ENCODE results near the gene KLLN. TPM values are rescaled to one million over a fixed set of nuclear protein-coding genes. Genes with fewer than 3 reads are reported as not detected.
"Not testable (repeated sequence)": the region's sequence is repeated elsewhere in the genome, so short reads cannot be mapped to it uniquely, and the experiment has no call there.

Gene KLLN
- total RNA-seq, 1 experiment from 2014 or later: 0.92 TPM

DNA sequence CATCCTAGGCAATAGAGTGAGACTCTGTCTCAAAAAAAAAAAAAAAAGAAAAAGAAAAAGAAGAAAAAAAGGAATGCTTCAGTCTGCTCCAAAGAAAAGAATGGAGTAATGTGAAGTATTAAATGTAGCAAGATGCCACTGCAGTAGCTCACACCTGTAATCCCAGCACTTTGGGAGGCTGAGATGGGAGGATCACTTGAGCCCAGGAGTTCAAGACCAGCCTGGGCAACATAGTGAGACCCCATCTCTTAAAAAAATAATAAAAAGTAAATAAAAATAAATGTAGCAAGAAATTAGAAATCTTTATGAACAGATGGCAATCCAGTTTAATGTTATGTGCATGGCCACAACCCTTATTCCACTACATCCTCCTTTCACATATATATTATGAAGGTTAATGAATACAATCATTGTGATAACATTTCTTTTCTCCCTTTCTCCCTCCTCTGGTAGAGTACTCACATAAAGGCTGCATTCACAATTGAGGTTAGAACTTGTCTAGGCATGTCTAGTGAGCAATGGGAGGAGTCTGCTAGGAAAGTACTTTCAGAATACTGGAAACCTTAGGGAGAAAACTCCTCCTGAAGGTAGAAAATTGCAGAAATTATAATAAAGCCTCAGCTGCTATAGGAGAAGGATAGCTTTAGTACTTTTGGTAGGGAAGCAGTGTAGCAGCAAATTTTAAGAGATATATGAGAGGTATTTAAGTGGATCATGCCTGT, 20.4 kb downstream of the KLLN start:
- DNase-seq (ENCODE audit: low read depth): peak; percentile 83

DNA sequence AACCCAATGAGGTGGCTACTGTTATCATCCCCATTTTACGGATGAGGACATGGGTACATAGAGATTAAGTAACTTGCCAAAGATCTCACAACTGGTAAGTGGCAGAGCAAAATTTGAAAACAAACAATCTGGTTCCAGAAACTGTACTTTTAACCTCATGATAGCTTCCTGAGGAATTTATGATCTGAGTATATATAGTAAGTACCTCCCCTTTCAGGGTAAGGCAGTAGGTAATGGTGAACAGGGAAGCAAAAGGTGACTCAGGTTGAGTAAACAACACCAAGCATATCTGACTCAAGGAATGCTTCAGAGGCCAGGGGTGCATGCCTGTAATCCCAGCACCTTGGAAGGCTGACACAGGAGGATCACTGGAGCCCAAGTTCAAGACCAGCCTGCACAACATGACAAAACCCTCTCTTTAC, 21.1 kb downstream of the KLLN start:
- DNase-seq (ENCODE audit: low read depth): no peak

DNA sequence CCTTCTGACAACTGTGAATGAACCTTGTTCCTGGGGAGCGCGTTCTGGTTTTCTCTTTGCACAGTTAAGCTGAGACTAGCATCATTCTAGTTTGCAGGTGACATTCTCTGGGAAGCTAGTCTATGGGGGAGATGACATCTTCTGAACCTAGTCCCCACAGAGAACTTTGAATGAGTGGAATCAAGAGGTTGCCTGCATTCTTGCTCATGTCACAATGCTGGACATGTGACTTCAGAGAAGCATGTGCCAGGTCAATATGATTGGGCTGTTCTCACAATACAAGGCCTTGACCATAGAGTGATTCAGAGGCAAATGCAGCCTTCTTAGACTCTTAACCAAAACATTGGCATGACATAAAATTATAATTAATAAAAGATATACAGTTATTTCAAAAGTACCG, 22.1 kb downstream of the KLLN start:
- DNase-seq (ENCODE audit: low read depth): no peak

DNA sequence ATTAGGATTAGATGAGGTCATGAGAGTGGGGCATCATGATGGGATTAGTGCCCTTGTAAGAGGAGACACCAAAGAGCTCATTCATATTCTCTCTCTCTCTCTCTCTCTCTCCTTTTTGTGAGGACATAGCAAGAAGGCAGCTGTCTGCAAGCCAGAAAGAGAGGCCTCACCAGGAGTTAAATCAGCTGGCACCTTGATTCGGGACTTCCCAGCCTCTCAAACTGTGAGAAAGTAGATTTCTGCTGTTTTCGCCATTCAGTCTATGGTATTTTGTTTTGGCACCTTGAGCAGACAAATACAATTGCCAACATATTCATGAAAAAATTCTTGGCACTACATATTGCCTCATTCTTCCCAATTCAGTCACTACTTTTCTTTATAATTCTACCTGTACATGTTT, 24.7 kb downstream of the KLLN start:
- DNase-seq (ENCODE audit: low read depth): no peak

DNA sequence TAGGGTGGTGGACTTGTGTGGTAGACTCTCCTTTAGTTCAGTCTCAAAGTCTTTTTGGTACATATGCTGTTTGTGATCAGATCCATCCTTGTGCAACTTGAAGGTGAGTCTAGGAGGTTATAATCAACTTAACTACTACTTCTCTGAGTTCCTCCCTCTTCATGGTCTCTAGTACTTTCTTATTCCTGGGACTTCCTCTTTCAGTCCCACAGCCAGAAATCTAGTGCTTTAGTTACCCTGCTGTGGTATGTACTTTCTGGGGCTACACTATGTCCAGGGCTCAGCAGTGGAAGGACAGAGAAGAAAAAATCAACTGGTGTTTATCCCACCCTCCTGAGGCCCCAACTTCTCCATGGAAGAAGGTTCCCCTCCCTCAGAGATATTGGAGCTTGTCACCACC, 25.9 kb downstream of the KLLN start:
- DNase-seq (ENCODE audit: low read depth): no peak

DNA sequence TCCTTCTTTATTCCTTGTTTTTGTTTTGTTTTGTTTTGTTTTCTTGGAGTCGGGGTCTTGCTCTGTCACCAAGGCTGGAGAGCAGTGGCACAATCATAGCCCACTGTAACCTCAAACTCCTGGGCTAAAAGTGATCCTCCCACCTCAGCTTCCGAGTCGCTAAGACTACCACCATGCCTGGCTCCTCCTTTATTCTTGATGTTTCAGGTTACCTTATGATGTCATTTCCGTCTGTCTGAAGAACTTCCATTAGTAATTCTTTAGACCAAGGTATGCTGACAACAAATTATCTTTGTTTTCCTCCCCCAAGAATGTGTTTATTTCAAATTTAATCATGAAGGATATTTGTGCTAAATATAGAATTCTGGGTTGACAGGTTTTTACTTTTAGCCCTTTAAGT, 27.2 kb downstream of the KLLN start:
- no peak for DNase-seq (ENCODE audit: low read depth)

DNA sequence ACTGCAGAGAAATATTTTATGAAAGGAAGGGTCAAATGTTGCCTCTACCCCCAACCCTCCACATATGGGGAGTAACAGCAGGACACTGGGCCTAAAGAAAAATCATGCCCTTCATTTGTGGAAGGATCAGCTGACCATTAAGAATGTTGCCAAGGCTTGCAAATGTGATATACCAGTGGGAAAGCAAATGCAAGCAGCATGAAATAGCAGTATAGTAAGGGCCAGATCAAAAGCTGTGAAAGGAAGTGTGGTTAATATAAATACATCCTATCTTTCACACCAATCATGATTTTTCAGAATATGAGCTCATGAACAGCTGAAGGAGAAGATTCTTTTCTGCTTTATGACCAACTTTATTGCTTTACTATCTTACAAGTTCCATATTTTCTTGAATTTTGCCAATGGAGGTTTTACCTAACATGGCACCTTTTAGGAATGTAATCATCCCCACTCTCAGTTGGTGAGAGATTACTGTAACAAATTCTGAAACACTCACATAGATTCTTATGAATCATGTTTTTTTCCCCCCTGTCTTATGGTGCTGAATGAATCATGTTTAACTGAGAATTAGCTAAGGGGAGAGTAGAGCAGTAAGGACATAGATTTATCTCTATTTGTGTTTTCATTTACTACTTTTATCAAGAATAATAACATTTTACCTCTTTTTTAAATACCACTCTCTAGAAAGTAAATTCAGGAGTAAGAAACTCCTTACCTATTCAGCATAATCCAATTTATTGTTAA, 33.2 kb downstream of the KLLN start:
- no peak for DNase-seq (ENCODE audit: low read depth)

DNA sequence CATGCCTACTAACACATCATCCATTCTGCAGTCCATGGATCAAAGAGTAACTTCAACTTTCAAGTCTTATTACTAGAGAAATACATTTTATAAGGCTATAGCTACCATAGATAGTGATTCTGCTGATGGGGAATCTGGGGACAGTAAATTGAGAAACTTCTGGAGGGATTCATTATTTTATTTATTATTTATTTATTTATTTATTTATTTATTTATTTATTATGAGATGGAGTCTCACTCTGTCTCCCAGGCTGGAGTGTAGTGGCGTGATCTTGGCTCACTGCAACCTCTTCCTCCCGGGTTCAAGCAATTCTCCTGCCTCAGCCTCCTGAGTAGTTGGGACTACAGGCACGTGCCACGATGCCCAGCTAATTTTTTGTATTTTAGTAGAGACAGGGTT, 34.3 kb downstream of the KLLN start:
- not testable (repeated sequence) for DNase-seq (ENCODE audit: low read depth)

DNA sequence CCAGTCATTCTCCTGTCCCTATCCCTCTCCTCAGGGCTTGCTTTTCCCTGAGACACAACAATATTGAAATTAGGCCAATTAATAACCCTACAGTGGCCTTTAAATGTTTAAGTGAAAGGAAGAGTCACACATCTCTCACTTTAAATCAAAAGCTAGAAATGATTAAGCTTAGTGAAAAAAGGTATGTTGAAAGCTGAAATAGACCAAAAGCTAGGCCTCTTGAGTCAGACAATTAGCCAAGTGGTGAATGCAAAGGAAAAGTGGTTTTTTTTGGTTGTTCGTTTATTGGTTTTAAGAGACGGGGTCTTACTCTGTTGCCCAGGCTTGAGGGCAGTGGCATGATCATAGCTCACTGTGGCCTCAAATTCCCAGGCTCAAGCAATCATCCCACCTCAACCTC, 35.7 kb downstream of the KLLN start:
- no peak for DNase-seq (ENCODE audit: low read depth)

DNA sequence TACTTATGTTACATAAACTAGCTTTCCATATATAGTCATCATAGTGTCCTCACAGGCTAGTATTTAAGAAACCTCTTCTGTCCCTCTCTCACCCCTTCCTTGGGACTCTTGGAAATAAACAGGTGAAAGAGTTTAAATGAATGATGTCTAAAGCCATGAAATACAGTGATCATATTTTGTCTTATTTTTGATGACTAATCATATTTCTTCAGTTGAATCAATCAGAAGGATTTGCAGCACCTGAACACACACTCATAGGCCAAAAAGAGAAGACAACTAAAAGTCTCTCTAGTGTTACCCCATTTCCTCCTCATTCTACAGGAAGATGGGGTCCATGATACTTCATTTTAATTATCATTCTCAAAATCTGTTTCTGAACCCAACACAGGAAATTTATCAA, 36.7 kb downstream of the KLLN start:
- no peak for DNase-seq (ENCODE audit: low read depth)

DNA sequence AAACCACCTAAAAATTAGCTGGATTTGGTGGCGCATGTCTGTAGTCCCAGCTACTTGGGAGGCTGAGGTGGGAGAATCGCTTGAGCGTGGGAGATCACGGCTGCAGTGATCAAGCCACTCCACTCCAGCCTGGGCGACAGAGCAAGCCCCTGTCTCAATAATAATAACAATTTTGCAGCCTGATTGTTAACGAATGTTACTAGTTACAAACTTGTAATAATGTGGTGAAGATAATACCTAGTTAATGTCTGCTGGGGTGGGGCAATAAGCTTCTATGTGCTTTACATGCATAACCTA, 44.1 kb downstream of the KLLN start:
- DNase-seq (ENCODE audit: low read depth): no peak

DNA sequence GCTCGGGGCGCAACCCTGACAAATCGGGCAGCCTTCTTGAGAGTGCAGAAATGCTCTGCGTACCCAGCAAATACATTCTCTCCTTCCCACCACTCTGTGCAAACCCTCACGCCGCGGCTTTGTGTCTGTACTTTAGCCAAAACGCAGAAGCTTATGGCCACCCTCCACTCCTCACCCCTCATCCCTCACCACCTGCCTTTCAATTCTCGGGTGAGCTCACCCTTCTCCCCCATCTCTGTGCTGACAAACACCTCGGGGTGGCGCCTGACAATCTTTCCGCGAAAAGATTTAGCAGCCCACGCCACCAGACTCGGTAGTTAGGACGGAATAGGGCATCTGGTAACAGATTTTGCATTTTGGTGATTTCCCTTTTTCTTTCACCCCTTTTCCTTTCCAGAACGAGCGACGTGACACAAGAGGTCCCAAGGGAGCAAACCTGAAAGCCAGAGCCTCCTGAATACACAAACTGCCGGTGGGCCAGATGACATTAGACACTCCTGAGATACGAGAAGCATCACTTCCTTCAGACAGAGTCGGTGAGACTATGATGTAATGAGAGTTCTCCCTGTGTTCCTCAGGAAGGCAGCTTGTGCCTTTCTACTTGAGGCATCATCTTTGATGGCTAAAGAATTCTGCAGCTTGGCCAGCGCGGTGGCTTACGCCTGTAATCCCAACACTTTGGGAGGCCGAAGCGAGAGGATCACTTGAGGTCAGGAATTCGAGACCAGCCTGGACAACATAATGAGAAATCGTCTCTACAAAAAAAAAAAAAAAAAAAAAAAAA, 44.6 kb downstream of the KLLN start:
- DNase-seq (ENCODE audit: low read depth): peak; percentile 44

DNA sequence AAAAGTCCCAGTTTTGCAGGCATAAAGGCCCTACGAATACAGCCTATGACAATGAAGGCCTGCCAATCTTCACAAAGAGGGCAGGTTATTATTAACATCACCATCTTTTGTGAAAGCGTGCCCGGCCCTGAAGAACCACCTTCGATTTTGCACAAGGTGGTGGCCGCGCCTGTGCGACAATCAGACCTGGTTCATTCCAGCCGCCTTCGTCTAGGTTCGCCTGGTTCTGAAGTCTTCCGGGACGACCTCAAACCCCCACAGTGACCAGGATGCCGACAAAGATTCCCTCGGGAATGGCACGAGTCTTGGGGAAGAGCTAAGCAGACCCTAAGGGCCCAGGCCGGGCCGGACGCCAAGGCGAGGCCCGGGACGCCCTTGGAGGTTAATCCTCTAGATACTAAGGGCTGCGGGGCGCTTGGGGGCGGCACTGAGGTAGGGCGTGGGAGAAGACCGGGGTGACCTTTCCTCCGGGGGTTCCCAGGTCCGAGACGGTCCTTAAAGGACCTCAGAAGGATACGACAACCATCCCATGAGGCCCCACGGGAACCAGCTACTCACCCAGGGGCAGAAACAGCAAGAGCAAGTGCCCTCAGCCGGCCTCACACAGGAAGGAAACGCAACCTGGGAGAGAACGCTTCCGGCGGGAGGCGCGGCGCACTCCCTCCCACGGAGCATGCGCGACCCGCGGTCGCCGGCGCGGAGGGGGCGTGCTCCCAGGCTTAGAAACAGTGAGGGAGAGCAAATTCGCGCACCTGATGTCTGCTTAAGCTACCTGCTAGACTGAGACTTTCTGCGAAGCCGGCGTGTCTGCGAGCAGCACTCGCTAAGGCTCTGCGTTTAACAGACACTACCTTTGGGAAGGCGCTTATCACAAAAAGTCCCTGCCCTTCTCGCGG, 45.5 kb downstream of the KLLN start, which contains the start of gene ATAD1:
TSS of gene ATAD1 (minus strand) at position 618 of the 896 bp plus-strand sequence. CDS start 3,627 bp downstream, outside the sequence.
- DNase-seq (ENCODE audit: low read depth): peak; percentile 82

DNA sequence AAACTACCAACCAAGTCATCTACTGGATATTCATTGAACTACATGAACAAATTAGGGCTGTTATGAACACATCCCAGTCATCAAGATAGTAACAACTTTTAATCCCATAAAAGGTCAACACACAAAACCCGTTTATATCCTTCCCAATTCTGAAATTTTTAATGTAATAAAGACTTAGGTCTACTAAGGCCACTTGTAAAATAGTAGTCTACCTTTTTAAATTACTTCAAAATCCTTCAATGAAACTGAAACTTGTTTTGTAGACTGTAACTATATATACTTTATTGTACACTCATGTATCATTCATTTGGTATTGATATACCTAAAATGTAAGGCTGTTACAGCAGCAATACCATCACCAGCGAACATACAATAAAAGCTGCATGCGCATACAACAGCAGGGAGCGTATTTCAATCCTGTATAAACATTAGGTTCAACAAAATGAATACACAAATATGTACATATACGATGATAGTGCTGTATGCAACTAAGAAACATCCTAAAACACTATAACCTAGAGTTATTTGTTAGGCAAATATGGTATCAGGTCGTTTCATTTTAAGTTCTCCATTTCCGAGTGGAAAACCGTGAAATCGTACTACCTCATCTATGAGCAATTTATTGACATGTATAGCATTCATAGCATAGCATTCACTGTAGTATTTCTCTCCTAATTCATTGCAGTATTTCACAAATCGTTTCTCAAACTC, 46.3 kb downstream of the KLLN start:
- DNase-seq (ENCODE audit: low read depth): peak; percentile 11

DNA sequence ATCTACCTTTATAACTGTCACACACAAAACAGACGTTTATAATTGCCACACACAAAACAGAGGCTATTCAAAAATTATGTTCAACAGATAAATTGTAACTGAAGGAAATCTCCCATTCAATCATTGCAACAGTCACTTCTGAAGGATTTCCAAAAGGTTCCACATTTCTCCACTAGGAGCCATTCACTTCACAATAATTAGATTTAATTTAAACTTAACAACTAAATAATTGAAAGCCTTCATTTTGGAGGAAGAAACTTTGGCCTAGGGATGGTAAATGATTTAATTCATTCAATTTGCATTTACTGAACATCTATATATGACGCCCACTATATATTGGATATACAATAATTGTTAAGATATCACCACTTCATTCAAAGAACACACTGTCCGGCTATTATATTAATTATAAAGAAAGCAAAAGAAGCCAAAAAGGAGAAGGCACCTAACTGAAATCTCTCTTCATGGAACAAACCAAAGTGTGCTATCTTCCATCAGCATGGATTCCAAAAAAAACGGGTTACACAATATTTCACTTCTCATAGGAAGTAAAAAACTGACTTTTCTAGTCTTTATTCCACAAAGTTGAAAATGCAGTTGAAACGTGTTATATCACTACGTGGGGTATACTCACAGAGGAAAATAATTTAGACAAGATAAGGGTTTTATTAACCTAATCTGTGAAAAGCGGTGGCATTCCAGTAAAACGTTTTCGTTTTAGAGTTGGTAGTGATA, 47.0 kb downstream of the KLLN start:
- no peak for DNase-seq (ENCODE audit: low read depth)

Other genes with a start within 250 kb of the KLLN start
- 34.5 and 41.2 TPM in 2 replicates for gene PAPSS2, start 203.7 kb downstream of the KLLN start, total RNA-seq (2014; rRNA removed)
- 29.2 and 32.3 TPM in 2 replicates for gene ATAD1, start 45.3 kb downstream of the KLLN start, total RNA-seq (2014; rRNA removed)
- gene PTEN, start 92 bp upstream of the KLLN start, total RNA-seq (2014; rRNA removed): 43.5 and 50.1 TPM in 2 replicates

Data from LHCN-M2 (cell line).